ENCODE measurements around the gene NYNRIN. TPM values are rescaled to one million over a fixed set of nuclear protein-coding genes. Genes with fewer than 3 reads are reported as not detected.
"Not testable (repeated sequence)": the region's sequence is repeated elsewhere in the genome, so short reads cannot be mapped to it uniquely, and the experiment has no call there.

The NYNRIN gene
- total RNA-seq, 1 donor, result 14.1 TPM

- no peak for TF ChIP-seq CTCF (IDR thresholded peaks at IDR 0.05; ENCODE audit: insufficient read depth, low read length)
- H3K4me3 ChIP-seq (ENCODE audit: low read depth, low read length), result no peak overlapping the region
- no peak for DNase-seq (ENCODE audit: low read depth)
These were observed 14.6 kb upstream of the NYNRIN start for GRCh38 chr14:24384169-24384568.

- TF ChIP-seq CTCF (IDR thresholded peaks at IDR 0.05; ENCODE audit: insufficient read depth, low read length), result no peak
- H3K4me3 ChIP-seq (ENCODE audit: low read depth, low read length), result no peak overlapping the region
- no peak for DNase-seq (ENCODE audit: low read depth)
These were observed 13.3 kb upstream of the NYNRIN start for GRCh38 chr14:24385524-24385923.

DNA sequence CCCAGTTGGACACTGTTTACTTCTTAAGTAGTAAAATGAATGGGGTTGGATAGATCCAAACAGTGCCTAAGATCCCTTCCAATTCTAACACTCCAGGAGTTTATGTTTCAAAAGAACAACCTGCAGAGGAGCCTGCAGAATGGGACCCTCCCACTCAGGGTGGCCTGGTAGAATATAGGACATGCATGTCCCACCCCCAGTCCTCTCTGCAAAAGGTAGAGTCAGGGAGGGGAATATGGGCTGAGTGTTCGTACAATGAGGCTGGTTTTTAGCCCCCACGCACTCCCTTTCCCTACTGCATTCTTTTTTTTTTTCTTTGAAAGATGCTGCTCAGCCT lies 11.8 kb upstream of the NYNRIN start:
- no peak for DNase-seq (ENCODE audit: low read depth)
- no peak overlapping the region for H3K4me3 ChIP-seq (ENCODE audit: low read depth, low read length)
- TF ChIP-seq CTCF (IDR thresholded peaks at IDR 0.05; ENCODE audit: insufficient read depth, low read length), result no peak

DNA sequence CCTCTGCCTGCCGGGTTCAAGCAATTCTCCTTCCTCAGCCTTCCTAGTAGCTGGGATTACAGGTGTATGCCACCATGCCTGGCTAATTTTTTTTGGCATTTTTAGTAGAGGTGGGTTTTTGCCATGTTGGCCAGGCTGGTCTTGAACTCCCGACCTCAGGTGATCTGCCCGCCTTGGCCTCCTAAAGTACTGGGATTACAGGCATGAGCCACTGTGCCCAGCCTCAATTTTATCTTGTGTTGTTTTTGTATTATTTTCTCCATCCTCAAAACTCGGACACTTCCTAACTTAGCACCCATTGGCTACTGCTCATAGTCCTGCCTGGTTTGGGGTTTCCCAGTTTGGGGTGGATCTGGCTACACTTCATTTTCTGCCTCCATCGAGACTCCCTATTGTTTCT lies 11.2 kb upstream of the NYNRIN start:
- not testable (repeated sequence) for H3K4me3 ChIP-seq (ENCODE audit: low read depth, low read length); DNase-seq (ENCODE audit: low read depth)

- TF ChIP-seq CTCF (IDR thresholded peaks at IDR 0.05; ENCODE audit: insufficient read depth, low read length), result no peak
- DNase-seq (ENCODE audit: low read depth), result peak; percentile 25
- H3K4me3 ChIP-seq (ENCODE audit: low read depth, low read length), result no peak overlapping the region
These were observed 10.2 kb upstream of the NYNRIN start for GRCh38 chr14:24388474-24389179.

- no peak for TF ChIP-seq CTCF (IDR thresholded peaks at IDR 0.05; ENCODE audit: insufficient read depth, low read length)
- no peak overlapping the region for H3K4me3 ChIP-seq (ENCODE audit: low read depth, low read length)
- DNase-seq (ENCODE audit: low read depth), result peak; percentile 72
These were observed 9.5 kb upstream of the NYNRIN start for GRCh38 chr14:24389226-24389848.

GRCh38 chr14:24390701-24391468 lies 7.9 kb upstream of the NYNRIN start:
- no peak overlapping the region for H3K4me3 ChIP-seq (ENCODE audit: low read depth, low read length)
- DNase-seq (ENCODE audit: low read depth), result no peak
- TF ChIP-seq CTCF (IDR thresholded peaks at IDR 0.05; ENCODE audit: insufficient read depth, low read length), result no peak

All from fibroblast of the aortic adventitia (primary cell).